ENCODE data around the gene FRS3.

The FRS3 gene

GRCh38 chr6:41805830-41806774, 26.4 kb upstream of the FRS3 start:
- no peak for DNase-seq
- no peak for TF ChIP-seq POLR2A (IDR thresholded peaks at IDR 0.05; ENCODE audit: low read length)

GRCh38 chr6:41801380-41801779, 21.7 kb upstream of the FRS3 start:
- no peak for TF ChIP-seq POLR2A (IDR thresholded peaks at IDR 0.05; ENCODE audit: low read length)
- TF ChIP-seq GATA1 (IDR thresholded peaks at IDR 0.05; ENCODE audit: low read depth, low read length) = no peak
- peak in 1 of 2 experiments; percentile 14 for DNase-seq

DNA sequence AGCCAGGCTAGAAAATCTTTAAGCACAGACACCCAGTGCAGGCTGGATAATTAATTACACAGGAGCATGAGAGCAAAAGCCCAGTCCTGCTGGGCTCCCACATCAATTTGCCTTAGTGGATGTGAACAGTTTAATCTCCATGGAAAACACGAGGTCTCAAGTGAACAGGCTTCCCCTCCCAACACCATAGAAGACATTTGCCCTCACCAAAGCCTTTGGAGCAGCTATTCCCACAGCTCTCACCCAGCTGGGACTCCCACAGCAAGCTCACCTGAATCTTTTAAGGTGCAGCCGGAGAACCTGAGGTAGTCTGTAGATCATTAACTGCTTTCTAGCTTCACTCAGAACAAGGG, 19.8 kb upstream of the FRS3 start:
- DNase-seq = no peak
- TF ChIP-seq POLR2A (IDR thresholded peaks at IDR 0.05; ENCODE audit: low read length) (no peak), GATA1 (IDR thresholded peaks at IDR 0.05; ENCODE audit: low read depth, low read length) (no peak)

- TF ChIP-seq GATA1 (IDR thresholded peaks at IDR 0.05; ENCODE audit: low read depth, low read length) (no peak), POLR2A (IDR thresholded peaks at IDR 0.05; ENCODE audit: low read length) (no peak)
- no peak for DNase-seq
Observed at GRCh38 chr6:41798901-41799558, 19.3 kb upstream of the FRS3 start.

DNA sequence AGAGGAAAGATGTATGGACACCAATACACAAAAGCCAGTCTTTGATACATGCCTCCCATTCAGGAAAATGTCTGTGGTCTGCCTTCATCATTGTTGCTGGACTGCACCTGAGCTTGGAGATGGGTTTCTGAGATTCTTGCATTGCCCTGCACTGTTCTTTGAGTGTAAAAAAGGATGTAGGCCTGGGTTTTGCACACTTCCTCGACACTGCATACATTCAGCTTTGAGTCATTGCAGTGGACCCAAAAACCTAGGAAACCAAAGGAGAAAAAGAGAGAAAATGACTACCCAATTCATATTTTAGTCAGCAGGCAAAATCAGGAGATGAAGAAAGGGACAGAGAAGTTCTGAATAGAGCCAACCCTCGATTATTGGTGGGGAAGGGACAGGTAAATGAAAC, 16.8 kb upstream of the FRS3 start:
- no peak for DNase-seq
- TF ChIP-seq POLR2A (IDR thresholded peaks at IDR 0.05; ENCODE audit: low read length) (no peak), GATA1 (IDR thresholded peaks at IDR 0.05; ENCODE audit: low read depth, low read length) (no peak)

DNA sequence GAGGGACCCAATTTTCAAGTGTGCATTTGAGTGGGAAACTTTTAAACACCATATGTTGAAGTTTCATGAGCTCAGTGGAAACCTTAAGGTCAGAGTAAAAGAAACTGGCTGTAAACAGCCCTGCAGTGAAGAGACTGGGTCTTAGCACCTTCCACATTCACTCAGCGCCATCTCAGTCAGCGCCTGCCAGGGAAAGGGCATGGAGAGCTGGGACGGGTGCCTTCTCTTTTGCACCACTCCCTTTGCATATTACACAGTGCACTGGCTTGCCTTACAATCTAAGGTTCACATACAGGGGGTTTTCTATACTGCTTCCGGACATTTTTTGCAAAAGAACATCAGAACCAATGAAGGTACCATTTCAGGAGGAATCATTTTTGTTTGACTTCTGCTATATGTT, 12.3 kb upstream of the FRS3 start:
- peak; percentile 9 for TF ChIP-seq POLR2A (IDR thresholded peaks at IDR 0.05; ENCODE audit: low read length)
- no peak for TF ChIP-seq GATA1 (IDR thresholded peaks at IDR 0.05; ENCODE audit: low read depth, low read length)
- no peak for DNase-seq

DNA sequence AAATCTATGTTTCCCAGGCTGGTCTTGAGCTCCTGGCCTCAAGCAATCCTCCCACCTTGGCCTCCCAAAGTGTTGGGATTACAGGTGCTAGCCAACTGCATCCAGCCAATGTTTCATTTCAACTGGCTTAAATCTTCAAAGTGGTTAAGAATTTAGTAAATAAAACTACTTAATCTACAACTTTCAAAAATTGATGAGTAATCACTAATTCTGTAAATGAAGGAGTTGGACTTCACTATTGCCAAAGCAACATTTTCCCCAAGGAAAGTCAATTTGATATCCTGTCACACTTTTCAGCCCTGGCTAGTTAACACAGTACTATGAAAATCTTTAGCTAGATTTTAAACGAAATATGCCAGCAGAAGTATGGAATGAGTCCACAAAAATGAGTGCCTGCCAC, 11.6 kb upstream of the FRS3 start:
- no peak for DNase-seq
- TF ChIP-seq POLR2A (IDR thresholded peaks at IDR 0.05; ENCODE audit: low read length) (no peak), GATA1 (IDR thresholded peaks at IDR 0.05; ENCODE audit: low read depth, low read length) (no peak)

DNA sequence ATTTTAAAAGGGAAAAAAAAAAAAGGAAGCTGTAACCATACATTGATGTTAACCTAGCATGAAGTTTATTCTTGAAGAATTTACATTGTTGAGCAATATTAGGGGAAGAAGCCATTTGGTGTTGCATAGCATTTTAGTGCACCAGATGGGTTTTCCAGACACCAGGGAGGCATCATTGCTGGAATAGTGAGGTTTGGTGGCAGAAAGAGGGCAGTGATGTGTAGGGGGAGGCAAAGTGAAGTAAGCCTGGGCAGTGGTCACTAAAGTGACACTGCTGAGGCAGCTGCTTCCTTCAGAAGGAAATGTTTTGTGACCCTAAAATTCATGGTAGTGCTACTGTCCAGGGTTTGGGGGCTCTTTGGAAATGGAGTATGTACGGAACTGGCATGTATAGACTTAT, 10.3 kb upstream of the FRS3 start:
- no peak for DNase-seq
- TF ChIP-seq POLR2A (IDR thresholded peaks at IDR 0.05; ENCODE audit: low read length) (no peak), GATA1 (IDR thresholded peaks at IDR 0.05; ENCODE audit: low read depth, low read length) (no peak)

DNA sequence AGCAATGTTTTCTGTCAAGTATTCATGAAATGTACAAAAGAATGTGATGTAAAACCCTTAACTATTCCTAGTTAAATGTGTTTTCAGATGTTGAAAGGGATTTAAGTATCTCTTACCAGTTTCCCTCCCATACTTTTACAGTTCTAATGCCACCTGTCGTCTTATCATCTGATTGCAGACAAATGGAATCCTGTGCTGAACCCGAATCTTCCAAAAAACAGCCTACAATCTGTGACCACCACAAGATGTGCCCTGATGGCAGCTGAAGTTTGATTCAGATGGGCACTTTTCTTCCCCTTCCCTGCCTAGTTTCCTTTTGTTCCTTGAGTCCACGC, 9.7 kb upstream of the FRS3 start:
- no peak for TF ChIP-seq POLR2A (IDR thresholded peaks at IDR 0.05; ENCODE audit: low read length)
- no peak for TF ChIP-seq GATA1 (IDR thresholded peaks at IDR 0.05; ENCODE audit: low read depth, low read length)
- peak in 1 of 2 experiments; percentile 39 for DNase-seq

- DNase-seq = peak; percentile 98
- peak; percentile 93 for TF ChIP-seq POLR2A (IDR thresholded peaks at IDR 0.05; ENCODE audit: low read length)
- no peak for TF ChIP-seq GATA1 (IDR thresholded peaks at IDR 0.05; ENCODE audit: low read depth, low read length)
Observed at GRCh38 chr6:41787219-41787917, 7.7 kb upstream of the FRS3 start, which contains the start of gene TOMM6. Gene TOMM6, plus strand, starts transcription at chr6:41787694. Its CDS starts 4 bp downstream, at chr6:41787698.

- DNase-seq = peak; percentile 88 to 94
- TF ChIP-seq POLR2A (IDR thresholded peaks at IDR 0.05; ENCODE audit: low read length) = no peak
- no peak for TF ChIP-seq GATA1 (IDR thresholded peaks at IDR 0.05; ENCODE audit: low read depth, low read length)
Observed at GRCh38 chr6:41786451-41787218, 6.9 kb upstream of the FRS3 start.

DNA sequence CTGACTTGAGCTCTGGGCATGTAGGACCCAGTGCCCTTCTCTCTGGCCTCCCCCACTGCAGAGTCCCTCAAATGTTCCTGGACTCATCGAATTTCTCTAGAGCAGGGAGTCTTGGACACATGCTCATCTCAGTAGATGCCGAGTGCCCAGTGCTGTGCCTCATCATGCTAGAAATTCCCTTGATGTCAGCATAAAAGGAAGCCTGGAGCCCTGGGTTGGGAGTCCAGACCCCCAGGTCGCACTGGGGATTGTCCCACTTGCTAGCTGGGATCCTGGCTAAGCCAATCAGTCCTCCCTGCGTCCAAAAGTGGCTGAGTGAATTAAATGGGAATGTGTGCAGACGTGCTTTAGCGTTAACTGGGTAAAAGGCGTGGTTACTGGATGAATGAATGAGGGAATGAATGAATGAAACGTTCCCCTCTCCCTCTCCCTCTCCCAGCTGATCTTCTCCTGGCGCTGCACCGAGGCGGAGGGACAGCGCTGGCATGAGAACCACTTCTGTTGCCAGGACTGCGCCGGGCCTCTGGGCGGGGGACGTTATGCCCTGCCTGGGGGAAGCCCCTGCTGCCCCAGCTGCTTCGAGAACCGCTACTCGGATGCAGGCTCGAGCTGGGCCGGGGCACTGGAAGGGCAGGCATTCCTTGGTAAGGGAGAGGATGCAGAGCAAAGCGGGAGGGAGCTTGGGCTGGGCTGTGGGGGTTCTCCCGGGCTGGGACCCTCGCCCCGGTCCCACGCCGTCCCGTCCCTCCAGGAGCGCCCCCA, 6.2 kb upstream of the FRS3 start:
- DNase-seq = no peak

GRCh38 chr6:41785254-41785653, 5.6 kb upstream of the FRS3 start:
- no peak for TF ChIP-seq POLR2A (IDR thresholded peaks at IDR 0.05; ENCODE audit: low read length)
- TF ChIP-seq GATA1 (IDR thresholded peaks at IDR 0.05; ENCODE audit: low read depth, low read length) = no peak
- DNase-seq = no peak

More for the DNA sequence above, 6.2 kb upstream of the FRS3 start:
- TF ChIP-seq POLR2A (IDR thresholded peaks at IDR 0.05; ENCODE audit: low read length) (no peak), GATA1 (IDR thresholded peaks at IDR 0.05; ENCODE audit: low read depth, low read length) (no peak)
